Tibial nerve (tissue), 4 donors: ENCODE data around the gene CDC42BPB. TPM values are rescaled to one million over a fixed set of nuclear protein-coding genes. Genes with fewer than 3 reads are reported as not detected.

ENCODE experiments used
- DNase-seq, 2 donors: peaks; one replicate each; pipeline ENCODE4 v3.0.0-alpha.2; 2019; ENCODE audit warnings: low spot score in 2 of 2
- H3K27ac ChIP-seq, 4 donors: fragments of 200-600 bp; sonication (generic) in 3 of 4; one replicate each; pipeline ENCODE4 v1.5.1; 2017 to 2019; ENCODE audit warnings: mild to moderate bottlenecking in 1 of 4
- H3K27me3 ChIP-seq, 2 donors: fragments of 200-600 bp; sonication (generic) in 1 of 2; one replicate each; pipeline versions ENCODE4 v1.5.1 to v1.6.0; 2017 to 2019
- H3K36me3 ChIP-seq, 3 donors: fragments of 200-600 bp; sonication (generic); one replicate each; pipeline ENCODE4 v1.5.1; 2018 to 2019
- H3K4me1 ChIP-seq, 4 donors: fragments of 200-600 bp; sonication (generic) in 3 of 4; one replicate each; pipeline ENCODE4 v1.5.1; 2017 to 2019
- H3K4me3 ChIP-seq, 4 donors: fragments of 200-600 bp; sonication (generic) in 3 of 4; one replicate each; pipeline ENCODE4 v1.5.1; 2017 to 2019; ENCODE audit warnings: mild to moderate bottlenecking in 1 of 4, moderate library complexity in 1 of 4
- H3K9me3 ChIP-seq, 4 donors: fragments of 200-600 bp; sonication (generic) in 3 of 4; one replicate each; pipeline ENCODE4 v1.5.1; 2017 to 2019
- CTCF ChIP-seq, 5 experiments: fragments of 200-600 bp in 3 of 5; fragments of 450-650 bp in 2 of 5; sonication (generic) in 3 of 5; IDR thresholded peaks; one replicate each; pipeline ENCODE4 v1.5.1; 2016 to 2019; ENCODE audit warnings: antibody characterized with exemption in 5 of 5, mild to moderate bottlenecking in 3 of 5, moderate library complexity in 2 of 5
- EP300 ChIP-seq, 2 donors: sonication (generic); formaldehyde crosslinking; IDR thresholded peaks; one replicate each; pipeline ENCODE4 v1.6.1; 2017; ENCODE audit warnings: antibody characterized with exemption in 2 of 2, mild to moderate bottlenecking in 1 of 2
- POLR2A ChIP-seq, 2 donors: fragments of 450-650 bp; IDR thresholded peaks; one replicate each; pipeline ENCODE4 v1.6.1; 2017; ENCODE audit warnings: antibody characterized with exemption in 2 of 2, mild to moderate bottlenecking in 2 of 2, moderate library complexity in 2 of 2
- WGBS, 2 donors: methylation state at CpG; one replicate each; pipeline ENCODE4 v1.1.5; 2018; 5-methylcytosine and 5-hydroxymethylcytosine counted together
- total RNA-seq, 4 donors: library from RNA; depleted of rRNA; stranded (reverse); fragments of >200 nt; gene quantifications; one replicate each; pipeline ENCODE4 v1.1.0, GENCODE V29; 2016

Gene CDC42BPB
- total RNA-seq, 4 donors from 2014 or later: 115 to 172 (median 134) TPM

DNA sequence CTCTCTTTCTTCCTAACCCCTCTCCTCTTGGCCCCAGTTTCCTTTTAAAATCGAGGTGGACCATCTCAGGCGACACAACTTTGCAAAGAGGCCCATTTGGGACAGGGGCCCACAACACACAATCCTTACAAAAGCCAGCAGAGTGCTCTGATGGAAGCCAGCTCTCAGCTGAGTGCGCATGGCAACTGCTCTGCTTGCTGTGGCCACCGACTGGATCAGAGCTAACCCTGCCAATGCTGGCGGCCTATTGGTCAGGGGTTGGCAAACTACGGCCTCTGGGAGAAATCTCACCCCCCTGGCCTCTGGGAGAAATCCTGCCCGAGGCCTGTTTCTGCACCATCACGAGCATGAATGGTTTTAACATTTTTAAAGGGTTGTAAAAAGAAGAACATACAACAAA, 79.9 kb downstream of the CDC42BPB start:
- no peak for TF ChIP-seq EP300 (IDR thresholded peaks at IDR 0.05)
- Histone ChIP-seq H3K9me3 (no peaks in the 10 kb centered on the region), H3K4me1 (no peaks in the 10 kb centered on the region), H3K36me3 (peaks cover 0 to 100% (median 0%) of the 10 kb centered on the region in 3 donors), H3K4me3 (no peak overlapping the region), H3K27me3 (no peaks in the 10 kb centered on the region), H3K27ac (no peak overlapping the region)
- 80 to 84% methylated on average over 8 of the region's 8 CpGs for WGBS, 2 donors
- no peak for DNase-seq

GRCh38 chr14:102975662-102976061, 81.7 kb downstream of the CDC42BPB start:
- Histone ChIP-seq H3K27me3 (no peaks in the 10 kb centered on the region), H3K36me3 (peaks cover 0 to 100% (median 6%) of the 10 kb centered on the region in 3 donors), H3K9me3 (no peaks in the 10 kb centered on the region), H3K4me1 (no peaks in the 10 kb centered on the region), H3K27ac (no peak overlapping the region), H3K4me3 (no peak overlapping the region)
- TF ChIP-seq EP300 (IDR thresholded peaks at IDR 0.05): no peak
- TF ChIP-seq POLR2A (IDR thresholded peaks at IDR 0.05): no peak
- TF ChIP-seq CTCF (IDR thresholded peaks at IDR 0.05): no peak
- WGBS, 2 donors: 88 to 91% methylated on average over 17 of the region's 17 CpGs
- DNase-seq: no peak

DNA sequence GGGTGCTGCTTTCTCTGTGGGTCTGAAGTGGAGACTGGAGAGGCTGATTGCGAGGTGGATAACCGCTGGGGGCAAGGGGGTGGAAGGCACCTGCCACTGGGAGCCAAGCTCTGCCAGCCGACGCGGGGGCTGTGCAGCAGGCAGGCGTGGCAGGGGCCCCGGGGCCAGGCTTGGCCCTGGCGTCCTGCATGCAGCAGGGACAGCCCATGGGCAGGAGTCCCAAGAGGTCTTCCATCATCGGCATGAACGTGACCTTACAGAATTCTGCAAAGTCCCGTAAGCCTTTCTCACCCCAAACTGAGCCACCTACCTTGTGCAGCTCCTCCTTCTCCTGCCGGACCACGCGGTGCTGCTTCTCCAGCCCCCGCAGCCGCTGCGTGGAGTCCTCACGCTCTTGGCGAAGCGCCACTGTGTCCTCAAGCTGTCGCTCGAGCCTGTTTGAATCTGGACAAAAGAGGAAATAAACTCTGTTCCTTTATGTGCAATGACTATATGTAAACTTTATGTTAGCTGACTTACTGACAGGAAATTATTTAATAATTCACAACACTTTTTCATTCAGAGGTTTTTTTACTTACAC, 83.6 kb downstream of the CDC42BPB start:
- 73 to 77% methylated on average over 20 to 22 of the region's 22 CpGs for WGBS, 2 donors

GRCh38 chr14:102971836-102972606, 85.3 kb downstream of the CDC42BPB start:
- H3K27me3 ChIP-seq: no peaks in the 10 kb centered on the region
- no peak overlapping the region for H3K27ac ChIP-seq
- no peaks in the 10 kb centered on the region for H3K9me3 ChIP-seq
- H3K4me1 ChIP-seq: peaks cover 0 to 7% (median 1%) of the 10 kb centered on the region in 4 donors
- no peak for DNase-seq
- no peak for TF ChIP-seq EP300 (IDR thresholded peaks at IDR 0.05)
- no peak for TF ChIP-seq CTCF (IDR thresholded peaks at IDR 0.05)
- H3K4me3 ChIP-seq: no peak overlapping the region
- 91 to 94% methylated on average over 25 of the region's 25 CpGs for WGBS, 2 donors
- peaks cover 0 to 100% (median 23%) of the 10 kb centered on the region in 3 donors for H3K36me3 ChIP-seq

More for the DNA sequence above, 83.6 kb downstream of the CDC42BPB start:
- Histone ChIP-seq H3K27ac (no peak overlapping the region), H3K4me1 (no peaks in the 10 kb centered on the region), H3K4me3 (no peak overlapping the region), H3K9me3 (no peaks in the 10 kb centered on the region), H3K27me3 (no peaks in the 10 kb centered on the region), H3K36me3 (peaks cover 0 to 100% (median 14%) of the 10 kb centered on the region in 3 donors)
- no peak for DNase-seq
- TF ChIP-seq POLR2A (IDR thresholded peaks at IDR 0.05): no peak
- TF ChIP-seq CTCF (IDR thresholded peaks at IDR 0.05): no peak
- TF ChIP-seq EP300 (IDR thresholded peaks at IDR 0.05): no peak

DNA sequence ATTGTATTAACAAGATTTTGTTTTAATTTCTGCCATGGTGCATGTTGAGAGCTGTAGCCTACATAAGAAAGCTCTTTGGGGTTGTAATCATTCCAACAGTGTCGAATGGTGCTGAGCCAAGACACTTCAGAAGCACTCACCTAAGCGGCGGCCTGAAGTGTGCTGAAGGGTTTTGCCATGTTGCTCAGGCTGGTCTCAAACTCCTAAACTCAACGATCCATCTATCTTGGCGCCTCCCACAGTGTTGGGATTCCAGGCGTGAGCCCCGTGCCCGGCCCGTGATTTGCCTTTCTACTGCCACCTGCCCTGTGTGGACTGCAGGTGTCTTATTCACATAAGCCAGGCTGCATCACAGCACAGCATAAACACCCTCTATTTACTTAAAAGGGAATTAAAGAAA, 86.0 kb downstream of the CDC42BPB start:
- 90 to 92% methylated on average over 9 of the region's 9 CpGs for WGBS, 2 donors
- no peaks in the 10 kb centered on the region for H3K27me3 ChIP-seq
- no peak overlapping the region for H3K4me3 ChIP-seq
- no peak for DNase-seq
- H3K9me3 ChIP-seq: no peaks in the 10 kb centered on the region
- peaks cover 0 to 13% (median 3%) of the 10 kb centered on the region in 4 donors for H3K4me1 ChIP-seq
- H3K36me3 ChIP-seq: peaks cover 0 to 100% (median 23%) of the 10 kb centered on the region in 3 donors
- no peak for TF ChIP-seq CTCF (IDR thresholded peaks at IDR 0.05)
- H3K27ac ChIP-seq: no peak overlapping the region
